Stomach (tissue), 9 donors: ENCODE data around the gene CBX7. TPM values are rescaled to one million over a fixed set of nuclear protein-coding genes. Genes with fewer than 3 reads are reported as not detected.

ENCODE experiments used
- DNase-seq, 2 donors: peaks; one replicate each; pipeline versions ENCODE4 v3.0.0 to v3.0.0-alpha.2; 2013 to 2019
- H3K27ac ChIP-seq, 5 donors: fragments of 200-600 bp in 4 of 5; sonication (generic) in 4 of 5; one replicate each; pipeline ENCODE4 v1.5.1; 2013 to 2019; ENCODE audit warnings: mild to moderate bottlenecking in 1 of 5, moderate library complexity in 1 of 5
- H3K27me3 ChIP-seq, 3 donors: fragments of 200-600 bp; sonication (generic); one replicate each; pipeline ENCODE4 v1.5.1; 2017 to 2019; ENCODE audit warnings: mixed run types in 1 of 3
- H3K36me3 ChIP-seq, 4 donors: fragments of 200-600 bp; sonication (generic); 1 replicate in 3 of 4; 2 replicates in 1 of 4; pipeline ENCODE4 v1.5.1; 2016 to 2019
- H3K4me1 ChIP-seq, 4 donors: fragments of 200-600 bp; sonication (generic); one replicate each; pipeline ENCODE4 v1.5.1; 2016 to 2019
- H3K4me3 ChIP-seq, 4 donors: fragments of 200-600 bp; sonication (generic) in 3 of 4; one replicate each; pipeline ENCODE4 v1.5.1; 2016 to 2019; ENCODE audit warnings: mild to moderate bottlenecking in 1 of 4
- H3K9me3 ChIP-seq, 4 donors: fragments of 200-600 bp; sonication (generic); one replicate each; pipeline ENCODE4 v1.5.1; 2016 to 2019
- EP300 ChIP-seq: sonication (generic); formaldehyde crosslinking; IDR thresholded peaks from one replicate; pipeline ENCODE4 v1.6.1; 2017; ENCODE audit warnings: antibody characterized with exemption
- POLR2A ChIP-seq, 4 donors: fragments of 450-650 bp; IDR thresholded peaks; one replicate each; pipeline ENCODE4 v1.6.1; 2016; ENCODE audit warnings: antibody characterized with exemption in 4 of 4, control low read depth in 2 of 4, mild to moderate bottlenecking in 1 of 4, moderate library complexity in 1 of 4
- POLR2AphosphoS5 ChIP-seq, 3 donors: sonication (generic); formaldehyde crosslinking; IDR thresholded peaks; one replicate each; pipeline ENCODE4 v1.6.1; 2016; ENCODE audit warnings: antibody characterized with exemption in 3 of 3
- WGBS, 5 donors: extraction: QIAGEN DNeasy Blood & Tissue Kit in 3 of 5; methylation state at CpG; one replicate each; pipeline versions ENCODE4 v1.1.5 to v1.1.7; 2013 to 2018; 5-methylcytosine and 5-hydroxymethylcytosine counted together
- intact Hi-C: fragments of 100-400 bp; cut with DNase I; formaldehyde crosslinking; loops from one replicate; pipeline ENCODE4 v1.15.1; 2023; ENCODE audit warnings: low total_unique reads
- polyA plus RNA-seq, 3 donors: library from polyadenylated mRNA; stranded (reverse); fragments of 200-250 nt; gene quantifications; one replicate each; pipeline ENCODE4 v1.2.3, GENCODE V29; 2013
- total RNA-seq, 5 donors: library from RNA; depleted of rRNA; stranded (reverse); fragments of >200 nt; gene quantifications; one replicate each; pipeline versions ENCODE4 v1.1.0 to v1.2.3, GENCODE V29; 2014 to 2016
- TF ChIP-seq, protein P1 (sequence below), 7 experiments: fragments of 450-650 bp in 4 of 7; fragments of 200-600 bp in 3 of 7; sonication (generic) in 3 of 7; IDR thresholded peaks; one replicate each; pipeline ENCODE4 v1.5.1; 2016 to 2019; ENCODE audit warnings: antibody characterized with exemption in 7 of 7, control low read depth in 2 of 7, mild to moderate bottlenecking in 1 of 7
- donor health status: healthy with polysubstance abuse.
- donor health status: Bipolar disorder and iron deficiency.
- donor health status: healthy.

CBX7 gene
- total and polyA plus RNA-seq, 8 donors, result 10.1 to 84.6 (median 29.7) TPM

- TF ChIP-seq EP300 (no peak), POLR2AphosphoS5 (IDR thresholded peaks at IDR 0.05) (no peak), POLR2A (IDR thresholded peaks at IDR 0.05) (no peak)
- TF ChIP-seq, protein P1, sequence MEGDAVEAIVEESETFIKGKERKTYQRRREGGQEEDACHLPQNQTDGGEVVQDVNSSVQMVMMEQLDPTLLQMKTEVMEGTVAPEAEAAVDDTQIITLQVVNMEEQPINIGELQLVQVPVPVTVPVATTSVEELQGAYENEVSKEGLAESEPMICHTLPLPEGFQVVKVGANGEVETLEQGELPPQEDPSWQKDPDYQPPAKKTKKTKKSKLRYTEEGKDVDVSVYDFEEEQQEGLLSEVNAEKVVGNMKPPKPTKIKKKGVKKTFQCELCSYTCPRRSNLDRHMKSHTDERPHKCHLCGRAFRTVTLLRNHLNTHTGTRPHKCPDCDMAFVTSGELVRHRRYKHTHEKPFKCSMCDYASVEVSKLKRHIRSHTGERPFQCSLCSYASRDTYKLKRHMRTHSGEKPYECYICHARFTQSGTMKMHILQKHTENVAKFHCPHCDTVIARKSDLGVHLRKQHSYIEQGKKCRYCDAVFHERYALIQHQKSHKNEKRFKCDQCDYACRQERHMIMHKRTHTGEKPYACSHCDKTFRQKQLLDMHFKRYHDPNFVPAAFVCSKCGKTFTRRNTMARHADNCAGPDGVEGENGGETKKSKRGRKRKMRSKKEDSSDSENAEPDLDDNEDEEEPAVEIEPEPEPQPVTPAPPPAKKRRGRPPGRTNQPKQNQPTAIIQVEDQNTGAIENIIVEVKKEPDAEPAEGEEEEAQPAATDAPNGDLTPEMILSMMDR (IDR thresholded peaks at IDR 0.05), result no peak
- intact Hi-C loops, result no loop called here
- H3K4me1 ChIP-seq, result peaks cover 0 to 7% (median 0%) of the 10 kb centered on the region in 4 donors
- no peaks in the 10 kb centered on the region for H3K36me3 ChIP-seq
- H3K27me3 ChIP-seq, result peaks cover 0 to 43% (median 0%) of the 10 kb centered on the region in 3 donors
- no peak overlapping the region for H3K4me3 ChIP-seq
- no peak for DNase-seq
- H3K9me3 ChIP-seq, result no peaks in the 10 kb centered on the region
- H3K27ac ChIP-seq, result no peak overlapping the region
- WGBS, 5 donors, result 69 to 81% (median 74%) methylated on average over 9 of the region's 9 CpGs
These were observed 36.4 kb downstream of the CBX7 start for GRCh38 chr22:39115977-39116621.

DNA sequence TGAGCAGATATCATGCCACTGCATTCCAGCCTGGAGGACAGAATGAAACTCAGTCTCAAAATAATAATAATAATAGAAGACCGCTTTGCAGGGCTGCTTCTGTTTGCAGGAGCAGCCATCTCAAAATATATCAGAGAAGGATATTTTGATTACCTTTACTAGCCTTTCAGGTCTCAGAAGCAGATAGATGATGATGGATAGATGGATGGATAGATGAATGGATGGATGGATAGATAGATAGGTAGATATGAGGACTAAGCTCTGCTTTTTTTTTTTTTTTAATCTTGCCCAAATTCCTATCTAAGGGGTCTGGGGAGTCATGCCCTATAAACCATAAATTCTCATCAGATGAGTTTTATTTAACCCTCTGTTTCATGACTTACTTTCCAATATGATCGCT, 36.9 kb downstream of the CBX7 start:
- no peak for DNase-seq
- Histone ChIP-seq H3K4me1 (peaks cover 0 to 7% (median 0%) of the 10 kb centered on the region in 4 donors), H3K27ac (no peak overlapping the region), H3K36me3 (no peaks in the 10 kb centered on the region), H3K27me3 (peaks cover 0 to 47% (median 0%) of the 10 kb centered on the region in 3 donors), H3K9me3 (no peaks in the 10 kb centered on the region), H3K4me3 (no peak overlapping the region)
- TF ChIP-seq POLR2AphosphoS5 (IDR thresholded peaks at IDR 0.05), result no peak
- TF ChIP-seq POLR2A (IDR thresholded peaks at IDR 0.05), result no peak
- TF ChIP-seq, protein P1 (IDR thresholded peaks at IDR 0.05), result no peak
- TF ChIP-seq EP300, result no peak
- intact Hi-C loops, result no loop called here
- 81 to 94% (median 82%) methylated on average over 2 of the region's 2 CpGs for WGBS, 5 donors

DNA sequence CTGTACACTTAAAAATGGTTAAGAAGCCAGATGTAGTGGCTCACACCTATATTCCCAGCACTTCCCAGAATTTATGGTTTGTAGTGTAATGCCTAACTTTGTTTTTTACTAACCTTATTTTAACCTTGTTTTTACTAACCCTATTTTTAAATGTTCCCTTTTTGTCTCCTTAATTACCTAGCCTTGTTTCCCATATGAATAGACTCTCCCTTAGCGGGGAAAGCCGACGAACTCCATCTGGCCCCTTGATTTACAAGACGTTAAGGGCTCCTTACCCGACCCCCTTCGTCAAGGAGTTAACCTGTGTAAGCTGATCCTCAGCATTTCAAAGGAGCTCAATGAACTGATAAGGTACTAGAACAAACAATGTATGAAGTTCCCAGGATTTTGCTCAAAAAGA, 38.4 kb downstream of the CBX7 start:
- 20 to 37% (median 27%) methylated on average over 6 of the region's 6 CpGs for WGBS, 5 donors

GRCh38 chr22:39110631-39111561, 41.6 kb downstream of the CBX7 start:
- 53 to 64% (median 60%) methylated on average over 15 of the region's 15 CpGs for WGBS, 5 donors
- no peak overlapping the region for H3K4me3 ChIP-seq
- DNase-seq, result peak in 1 of 2 donors; percentile 72
- H3K36me3 ChIP-seq, result no peaks in the 10 kb centered on the region
- H3K27me3 ChIP-seq, result peaks cover 0 to 31% (median 0%) of the 10 kb centered on the region in 3 donors
- no peak overlapping the region for H3K27ac ChIP-seq
- no peaks in the 10 kb centered on the region for H3K4me1 ChIP-seq
- intact Hi-C loops, result no loop called here
- H3K9me3 ChIP-seq, result no peaks in the 10 kb centered on the region
- no peak for TF ChIP-seq POLR2AphosphoS5 (IDR thresholded peaks at IDR 0.05)
- no peak for TF ChIP-seq EP300
- TF ChIP-seq, protein P1 (IDR thresholded peaks at IDR 0.05), result no peak
- no peak for TF ChIP-seq POLR2A (IDR thresholded peaks at IDR 0.05)

More for the DNA sequence above, 38.4 kb downstream of the CBX7 start:
- no peak for TF ChIP-seq EP300
- H3K36me3 ChIP-seq, result no peaks in the 10 kb centered on the region
- H3K27ac ChIP-seq, result no peak overlapping the region
- peaks cover 0 to 48% (median 0%) of the 10 kb centered on the region in 3 donors for H3K27me3 ChIP-seq
- H3K4me1 ChIP-seq, result peaks cover 0 to 7% (median 0%) of the 10 kb centered on the region in 4 donors
- no peak overlapping the region for H3K4me3 ChIP-seq
- intact Hi-C loops, result no loop called here
- H3K9me3 ChIP-seq, result no peaks in the 10 kb centered on the region
- DNase-seq, result no peak
